HG03060 (cell line): ENCODE results near the gene LMNTD2.
"Not testable (repeated sequence)": the region's sequence is repeated elsewhere in the genome, so short reads cannot be mapped to it uniquely, and the experiment has no call there.

ENCODE experiments used
- ATAC-seq: cut with Tn5 transposase; IDR thresholded peaks from one replicate; pipeline ENCODE4 v1.9.1; 2021; ENCODE audit warnings: low read depth, moderate number of reproducible peaks; ENCODE audit not compliant: unreplicated experiment

LMNTD2 gene

DNA sequence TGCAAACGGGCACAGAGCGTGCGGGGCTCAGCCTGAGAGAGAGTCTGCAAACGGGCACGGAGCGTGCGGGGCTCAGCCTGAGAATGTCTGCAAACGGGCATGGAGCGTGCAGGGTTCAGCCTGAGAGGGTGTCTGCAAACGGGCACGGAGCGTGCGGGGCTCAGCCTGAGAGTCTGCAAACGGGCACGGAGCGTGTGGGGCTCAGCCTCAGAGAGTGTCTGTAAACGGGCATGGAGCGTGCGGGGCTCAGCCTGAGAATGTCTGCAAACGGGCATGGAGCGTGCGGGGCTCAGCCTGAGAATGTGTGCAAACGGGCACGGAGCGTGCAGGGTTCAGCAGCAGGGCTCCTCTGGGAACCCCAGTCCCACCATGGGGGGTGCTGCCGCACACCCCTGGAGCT, 29.3 kb upstream of the LMNTD2 start:
- ATAC-seq, result no peak

DNA sequence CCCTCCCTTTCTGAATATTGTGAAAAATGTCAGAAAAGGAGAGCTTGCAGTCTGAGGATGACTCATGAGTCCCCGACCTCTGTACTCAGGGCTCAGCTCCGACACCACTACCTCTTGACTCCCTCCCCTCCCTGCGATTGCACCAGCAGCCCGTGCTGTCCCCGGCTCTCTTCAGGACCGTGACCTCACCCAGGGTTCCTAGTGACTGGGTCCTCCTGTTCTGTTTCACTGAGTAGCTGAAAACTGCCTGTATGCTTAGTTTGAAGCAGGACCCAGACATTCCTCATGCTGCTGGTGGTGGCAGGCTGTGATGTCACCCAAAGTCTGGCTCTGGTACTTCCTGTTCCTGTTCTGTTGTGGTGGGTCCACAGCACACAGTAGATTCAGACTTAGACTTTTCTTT, 27.4 kb upstream of the LMNTD2 start:
- ATAC-seq, result no peak

DNA sequence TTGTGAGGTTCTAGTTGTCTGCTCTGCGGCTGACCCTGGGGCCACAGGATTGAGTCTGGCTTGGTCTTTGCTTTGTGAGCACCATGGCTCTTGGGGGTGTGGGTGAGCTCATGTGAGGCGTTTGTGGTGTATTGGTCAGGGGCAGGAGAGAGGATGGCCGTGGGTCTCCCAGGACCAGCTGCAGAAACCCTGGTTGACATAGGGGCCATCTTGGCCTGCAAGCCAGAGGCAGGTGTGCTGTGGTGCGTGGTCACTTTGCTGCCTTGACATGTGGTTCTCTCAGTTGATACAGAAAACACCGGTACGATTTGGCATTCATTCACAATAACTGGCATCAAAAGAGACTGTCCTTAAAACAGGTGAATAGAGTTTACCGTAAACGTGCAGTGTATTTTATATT, 27.0 kb upstream of the LMNTD2 start:
- ATAC-seq, result no peak

DNA sequence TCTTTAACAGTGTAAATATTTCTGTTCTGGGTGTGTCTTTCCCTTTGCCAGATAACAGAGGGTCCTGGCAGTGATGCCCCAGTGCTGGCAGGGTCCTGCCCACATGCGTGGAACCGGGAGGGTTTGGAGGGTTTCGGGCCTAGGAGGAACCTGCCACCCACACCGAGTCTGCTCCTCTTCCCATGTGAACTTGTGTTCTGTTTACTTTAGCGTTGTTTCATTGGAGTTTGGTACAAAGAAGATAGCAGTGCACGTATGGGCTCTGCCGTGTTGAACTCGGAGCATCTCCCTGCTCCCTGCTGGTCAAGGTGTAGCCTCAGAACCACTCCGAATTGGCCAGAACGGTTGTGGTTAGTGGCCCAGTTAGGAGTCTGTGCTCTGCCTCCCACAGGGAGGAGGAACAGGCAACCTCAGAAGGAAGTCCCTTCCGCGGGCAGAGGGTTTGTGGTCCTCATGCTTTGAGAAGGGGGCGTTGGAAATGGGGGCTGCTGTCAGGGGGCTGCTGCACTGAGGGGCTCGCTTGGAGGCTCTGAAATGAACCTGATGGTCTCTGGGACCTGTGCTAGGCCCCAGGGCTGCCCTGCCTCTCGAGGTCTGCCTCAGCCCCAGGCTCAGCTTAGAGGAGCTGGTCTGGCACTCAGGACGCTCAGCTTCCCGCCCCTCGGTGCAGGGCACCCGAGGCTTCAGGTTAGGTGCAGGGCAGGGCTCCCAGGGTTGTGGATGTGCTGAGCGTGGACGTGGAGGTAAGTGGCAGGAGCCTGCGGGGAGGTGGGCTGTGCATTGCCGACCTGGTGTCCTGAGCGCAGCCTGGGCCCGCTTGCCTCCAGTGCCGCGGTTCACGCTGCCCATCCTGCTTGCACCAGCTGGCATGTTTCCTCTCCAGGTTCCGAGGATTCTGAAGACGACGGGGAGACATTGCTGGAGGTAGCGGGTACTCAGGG, 26.1 kb upstream of the LMNTD2 start:
- no peak for ATAC-seq

DNA sequence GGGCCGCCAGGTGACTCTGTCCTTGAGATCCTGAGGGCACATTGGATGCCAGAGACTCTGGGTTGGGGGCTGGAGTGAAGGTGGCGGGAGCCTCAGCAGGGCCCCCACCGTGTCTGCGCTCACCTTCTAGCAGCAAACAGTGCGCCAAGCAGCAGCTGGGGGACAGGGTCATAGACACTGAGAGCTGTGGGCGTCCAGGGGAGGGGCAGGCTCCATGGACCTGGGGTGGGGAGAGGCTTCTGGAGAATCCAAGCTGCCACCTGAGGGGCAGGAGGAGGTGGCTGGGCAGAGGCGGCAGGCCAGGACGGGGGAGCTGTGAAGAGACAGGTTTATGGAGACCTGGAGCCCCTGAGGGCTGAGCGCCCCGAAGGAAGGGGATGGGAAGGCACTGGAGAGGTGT, 23.7 kb upstream of the LMNTD2 start:
- ATAC-seq, result no peak

DNA sequence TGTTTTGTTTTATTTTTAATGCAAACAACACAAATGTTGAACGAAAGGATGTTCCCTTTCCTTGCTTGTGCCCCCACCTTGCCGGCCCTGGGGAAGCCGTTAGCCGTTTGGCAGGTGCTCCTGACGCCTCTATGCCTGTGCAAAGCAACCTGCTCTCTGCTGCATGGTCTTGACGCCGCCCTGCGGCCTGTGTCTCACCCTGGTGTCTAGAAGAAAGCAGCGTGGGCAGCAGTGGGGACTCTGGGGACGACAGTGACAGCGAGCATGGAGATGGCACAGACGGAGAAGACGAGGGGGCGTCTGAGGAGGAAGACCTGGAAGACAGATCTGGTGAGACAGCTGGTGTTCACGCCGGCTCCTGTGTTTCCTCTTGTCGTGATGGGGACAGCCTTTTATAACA, 21.2 kb upstream of the LMNTD2 start:
- no peak for ATAC-seq

DNA sequence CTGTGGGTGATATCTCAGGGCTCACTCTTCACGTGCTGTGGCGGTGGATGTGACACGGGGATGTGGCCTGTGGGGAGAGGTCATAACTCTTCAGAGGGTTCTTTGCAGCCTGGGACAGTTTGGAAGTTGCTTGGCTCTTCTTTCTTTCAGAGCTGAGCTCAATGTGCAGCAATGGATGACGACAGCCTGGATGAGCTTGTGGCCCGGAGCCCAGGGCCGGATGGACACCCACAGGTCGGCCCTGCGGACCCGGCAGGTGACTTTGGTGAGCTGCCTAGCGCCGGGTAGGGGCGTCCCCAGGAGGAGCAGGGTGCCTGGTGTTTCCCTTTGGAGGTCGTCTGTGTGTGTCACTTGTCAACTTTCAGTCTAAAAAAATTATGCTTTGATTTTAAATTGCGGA, 20.8 kb upstream of the LMNTD2 start:
- ATAC-seq, result no peak

DNA sequence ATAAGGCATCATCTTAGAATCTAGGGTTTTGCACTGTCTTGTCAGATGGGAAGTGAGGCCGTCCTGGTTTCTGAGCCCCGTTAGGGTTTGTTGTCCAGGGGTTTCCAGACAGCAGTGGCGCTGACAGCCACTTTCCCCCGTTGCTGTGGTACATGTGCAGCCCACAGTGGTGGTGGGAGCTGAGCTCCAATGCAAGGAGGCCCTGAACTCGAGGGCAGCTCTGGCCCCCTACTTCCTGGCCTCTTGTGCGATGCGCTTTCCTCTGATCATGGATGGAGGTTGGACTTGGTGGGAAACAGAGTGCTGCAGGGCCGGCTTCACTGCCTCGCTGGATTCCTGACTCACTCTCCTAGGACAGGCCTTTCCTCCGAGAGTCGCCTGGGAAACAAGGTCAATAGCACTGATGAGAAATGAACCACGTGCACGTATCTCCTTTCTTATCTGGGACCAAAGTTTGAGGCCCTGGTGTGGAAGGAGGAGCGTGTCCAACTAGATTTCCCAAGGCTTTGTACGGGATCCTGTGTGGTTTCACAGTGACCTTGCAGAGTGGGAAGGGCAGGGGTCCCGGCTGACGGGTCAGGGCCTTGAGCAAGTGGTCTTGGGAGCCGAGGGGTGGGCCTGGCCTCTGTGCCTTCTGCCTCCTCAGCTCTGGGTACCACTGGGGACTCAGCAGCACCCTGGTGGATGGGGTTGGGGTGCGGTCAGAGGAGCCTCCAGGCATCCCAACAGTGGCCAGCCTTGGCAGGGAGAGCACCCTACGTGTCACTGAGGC, 19.5 kb upstream of the LMNTD2 start:
- no peak for ATAC-seq

DNA sequence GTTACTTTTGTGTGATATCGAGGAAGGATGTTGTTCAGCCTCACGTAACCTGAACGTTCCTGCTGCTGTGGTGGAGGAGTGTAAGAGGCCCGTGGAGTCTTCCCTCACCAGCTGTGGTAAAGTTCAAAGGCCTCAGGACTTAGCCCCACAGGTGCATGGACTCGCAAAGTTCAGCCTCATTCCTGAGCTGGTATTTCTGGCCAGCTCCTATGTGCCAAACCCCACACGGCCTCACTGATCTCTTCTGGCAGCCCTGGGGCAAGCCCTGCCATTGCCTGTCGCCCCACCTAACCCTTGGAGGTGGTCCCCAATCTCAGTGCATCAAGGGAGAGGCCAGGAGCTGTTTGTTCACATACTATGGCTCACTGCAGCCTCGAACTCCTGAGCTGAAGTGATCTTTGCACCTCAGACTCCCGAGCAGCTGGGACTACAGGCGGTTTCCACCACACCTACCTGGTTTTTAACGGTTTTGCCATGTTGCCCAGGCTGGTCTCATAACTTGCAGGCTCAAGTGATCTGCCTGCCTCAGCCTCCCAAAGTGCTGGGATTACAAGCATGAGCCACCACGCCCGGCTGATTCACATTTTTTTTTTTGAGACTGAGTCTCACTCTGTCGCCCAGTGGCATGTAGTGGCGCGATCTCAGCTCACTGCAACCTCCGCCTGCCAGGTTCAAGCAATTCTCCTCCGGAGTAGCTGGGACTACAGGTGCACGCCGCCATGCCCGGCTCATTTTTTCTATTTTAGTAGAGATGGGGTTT, 17.9 kb upstream of the LMNTD2 start:
- ATAC-seq, result no peak

DNA sequence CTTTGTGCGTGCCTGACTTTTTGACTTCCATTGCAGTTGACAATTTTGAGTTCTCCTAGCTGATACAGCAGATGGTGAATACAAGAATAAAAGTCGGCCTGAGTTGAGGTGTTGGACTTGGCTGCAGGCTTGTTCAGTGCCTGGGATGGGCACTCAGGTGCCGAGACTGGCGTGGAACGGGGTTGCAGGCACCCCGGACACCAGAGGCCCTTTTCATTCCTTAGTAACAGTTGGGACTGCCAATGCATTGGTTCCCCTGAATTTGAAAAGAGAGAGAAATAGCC, 17.0 kb upstream of the LMNTD2 start:
- no peak for ATAC-seq

DNA sequence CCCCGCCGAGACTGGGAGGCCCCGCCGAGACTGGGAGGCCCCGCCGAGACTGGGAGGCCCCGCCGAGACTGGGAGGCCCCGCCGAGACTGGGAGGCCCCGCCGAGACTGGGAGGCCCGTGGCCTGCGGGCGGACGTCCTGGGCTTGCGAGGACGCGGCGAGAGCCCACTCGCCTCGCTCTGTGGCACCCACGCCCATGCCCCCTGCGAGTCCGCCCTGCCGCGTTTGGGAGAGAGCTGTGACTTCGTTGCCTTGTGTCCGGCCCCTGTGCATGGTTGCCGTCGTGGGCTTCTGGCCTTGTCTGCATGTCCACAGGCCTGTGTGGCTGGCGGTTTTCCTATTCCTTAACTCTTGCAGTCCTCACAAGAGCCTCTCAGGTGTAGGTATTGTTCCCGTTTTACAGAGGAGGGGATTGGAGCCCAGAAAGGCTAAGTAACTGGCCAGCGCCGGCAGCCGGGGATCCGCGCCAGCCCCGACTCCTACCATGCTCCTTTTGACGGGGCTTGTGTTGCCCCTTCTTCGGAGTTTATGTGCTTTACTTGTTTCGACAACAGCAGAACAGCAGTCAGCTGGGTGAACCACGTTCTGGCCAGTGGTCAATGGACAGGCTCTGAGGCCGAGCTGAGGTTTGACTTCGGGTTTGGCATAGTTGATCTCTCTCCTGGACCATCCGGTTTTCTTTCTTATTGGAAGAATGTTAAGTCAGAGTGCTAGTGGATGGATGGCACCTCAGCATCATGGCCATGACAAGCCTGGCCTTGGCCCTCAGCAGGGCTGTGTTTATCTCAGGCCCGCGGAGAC, 16.5 kb upstream of the LMNTD2 start:
- no peak for ATAC-seq

DNA sequence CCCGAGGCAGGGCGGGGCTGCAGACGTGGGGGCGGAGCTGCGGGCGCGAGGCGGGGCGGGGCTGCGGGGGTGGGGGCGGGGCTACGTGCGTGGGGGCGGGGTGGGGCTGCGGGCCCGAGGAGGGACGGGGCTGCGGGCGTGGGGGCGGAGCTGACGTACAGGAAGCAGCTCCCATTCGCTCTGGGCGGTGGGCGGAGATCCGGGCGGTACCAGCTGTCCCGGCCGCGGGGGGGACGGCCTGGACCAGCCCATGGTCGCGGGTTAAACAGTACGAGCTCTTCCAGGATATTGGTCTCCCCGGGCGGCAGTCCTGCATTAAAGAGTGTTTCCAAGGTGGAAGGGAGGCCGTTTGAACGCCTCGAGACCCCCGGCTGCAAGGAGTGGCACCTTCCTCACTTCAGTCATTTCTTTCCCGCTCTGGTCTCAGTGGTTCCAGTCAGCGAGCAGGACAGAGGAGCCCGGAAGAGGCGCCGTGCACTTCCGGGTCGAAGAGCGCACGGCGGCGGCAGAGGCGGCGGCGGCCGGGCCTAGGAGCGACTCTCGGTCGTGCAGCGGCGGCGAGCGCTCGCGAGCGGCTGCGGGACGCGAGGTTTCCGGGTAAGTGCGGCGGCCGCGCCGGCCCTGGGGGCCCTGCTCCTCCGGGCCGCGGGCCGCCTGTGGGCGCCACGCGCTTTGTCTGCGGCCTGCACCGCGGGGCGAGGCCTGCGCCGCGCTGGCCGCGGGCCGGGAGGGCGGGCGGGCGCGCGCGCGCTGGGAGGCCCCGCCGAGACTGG, 15.6 kb upstream of the LMNTD2 start, which contains the start of gene PHRF1:
Gene PHRF1 (plus strand): TSS at position 475 of the 773 bp plus-strand sequence. CDS start 5,043 bp downstream, outside the sequence.
- ATAC-seq, result peak; percentile 59

DNA sequence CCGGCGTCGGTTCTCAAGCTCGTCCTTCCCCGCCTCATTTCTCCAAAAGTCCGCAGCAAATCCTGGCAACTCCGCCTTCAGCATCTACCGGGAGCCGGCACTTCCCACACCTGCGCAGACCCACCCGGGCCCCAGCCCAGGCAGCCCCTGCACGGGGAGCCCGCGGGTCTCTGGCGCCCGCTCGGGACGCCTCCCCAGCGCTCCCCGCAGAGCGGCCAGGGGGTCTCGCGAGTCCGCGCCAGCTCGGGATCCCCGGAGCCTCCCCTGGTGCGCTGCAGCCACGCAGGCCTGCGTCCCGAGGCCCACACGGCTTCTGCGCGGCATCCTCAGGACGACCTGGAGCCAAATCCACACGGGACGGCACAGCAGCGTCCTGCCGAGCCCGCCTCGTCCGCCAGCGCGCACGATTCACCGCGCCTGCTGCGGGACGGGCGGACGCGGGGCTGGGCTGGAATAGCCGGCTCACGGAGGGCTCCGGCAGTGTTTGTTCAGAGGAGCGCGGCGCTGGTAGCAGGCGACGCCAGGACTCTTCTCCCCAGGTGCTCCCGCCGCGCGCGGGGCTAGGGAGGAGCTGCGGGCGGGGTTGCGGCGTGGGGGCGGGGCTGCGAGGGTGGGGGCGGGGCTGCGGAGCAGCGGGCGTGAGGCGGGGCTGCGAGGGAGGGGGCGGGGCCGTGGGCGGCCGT, 14.9 kb upstream of the LMNTD2 start:
- ATAC-seq, result no peak

DNA sequence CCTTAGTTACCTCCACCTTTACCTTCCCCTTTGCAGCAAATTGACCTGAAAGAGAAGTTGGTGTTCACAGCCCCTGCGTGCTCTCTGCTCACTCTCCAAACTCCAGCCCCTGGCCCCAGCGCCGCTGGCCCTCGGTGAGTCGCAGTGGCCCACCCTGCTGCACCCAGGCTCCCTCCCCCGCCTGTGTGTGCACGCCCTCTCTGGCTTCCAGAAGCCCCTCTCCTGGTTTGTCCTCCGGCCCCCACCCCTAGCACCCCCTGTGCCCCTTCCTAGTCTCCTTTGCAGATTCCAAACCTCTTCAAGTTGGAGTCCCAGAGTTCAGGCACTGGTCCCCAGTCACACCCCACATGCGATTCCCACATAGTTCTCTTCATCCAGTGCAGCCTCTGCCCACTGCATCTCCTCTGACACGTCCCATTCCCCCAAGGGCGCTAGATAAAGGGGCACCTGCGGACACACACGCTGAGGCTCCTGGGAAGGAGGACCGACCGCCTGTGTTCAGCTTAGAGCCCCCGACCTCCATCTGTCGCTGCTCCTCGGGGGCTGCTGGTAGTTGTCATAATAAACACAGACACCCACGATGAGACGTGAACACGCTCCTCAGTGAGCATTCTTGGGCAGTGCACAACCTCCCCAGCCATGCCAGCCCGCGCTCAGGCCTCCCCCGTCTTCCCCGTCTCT, 14.2 kb upstream of the LMNTD2 start:
- ATAC-seq, result no peak

DNA sequence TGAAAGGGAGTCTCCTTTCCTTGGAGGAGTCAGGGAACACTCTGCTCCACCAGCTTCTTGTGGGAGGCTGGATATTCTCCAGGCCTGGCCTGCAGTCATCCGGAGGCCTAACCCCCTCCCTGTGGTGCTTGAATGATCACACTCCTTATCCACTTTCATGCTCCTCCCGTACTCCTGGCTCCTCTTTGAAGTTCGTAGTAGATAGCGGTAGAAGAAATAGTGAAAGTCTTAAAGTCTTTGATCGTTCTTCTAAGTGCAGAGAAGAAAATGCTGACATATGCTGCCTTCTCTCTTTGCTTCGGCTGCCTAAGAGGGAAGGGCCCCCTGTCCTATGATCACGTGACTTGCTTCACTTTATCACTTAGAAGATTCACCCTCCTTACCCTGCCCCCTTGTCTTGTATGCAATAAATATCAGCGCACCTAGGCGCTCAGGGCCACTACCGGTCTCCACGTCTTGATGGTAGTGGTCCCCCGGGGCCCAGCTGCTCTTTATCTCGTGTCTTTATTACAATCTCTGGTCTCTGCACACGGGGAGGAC, 13.6 kb upstream of the LMNTD2 start:
- not testable (repeated sequence) for ATAC-seq

DNA sequence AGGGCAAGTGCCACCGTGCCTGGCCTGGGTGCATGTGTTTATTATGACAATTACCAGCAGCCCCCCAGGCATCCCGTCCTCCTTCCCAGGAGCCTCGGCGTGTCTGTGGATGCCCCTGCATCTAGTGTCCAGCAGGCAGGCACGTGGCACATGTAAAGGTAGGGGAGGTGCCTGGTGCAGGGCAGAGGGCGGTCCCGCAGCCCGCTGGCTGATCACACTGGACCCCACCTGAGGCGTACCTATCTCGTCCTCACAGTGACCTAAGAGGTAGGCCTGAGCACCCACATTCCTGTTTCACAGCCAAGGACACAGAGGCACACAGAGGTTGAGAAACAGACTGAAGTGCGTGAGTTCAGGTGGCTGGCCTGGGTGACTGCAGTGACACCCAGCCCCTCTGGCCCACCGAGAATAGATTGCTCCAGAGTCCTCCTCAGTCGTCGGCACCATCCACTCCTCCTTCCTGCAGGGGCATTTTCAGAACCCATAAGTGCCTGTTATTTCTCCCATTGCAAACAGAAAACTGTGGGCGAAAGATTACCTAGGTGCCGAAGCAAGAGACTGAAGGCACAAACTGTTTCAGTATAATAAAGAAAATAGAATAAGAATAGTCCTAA, 12.7 kb upstream of the LMNTD2 start:
- no peak for ATAC-seq

DNA sequence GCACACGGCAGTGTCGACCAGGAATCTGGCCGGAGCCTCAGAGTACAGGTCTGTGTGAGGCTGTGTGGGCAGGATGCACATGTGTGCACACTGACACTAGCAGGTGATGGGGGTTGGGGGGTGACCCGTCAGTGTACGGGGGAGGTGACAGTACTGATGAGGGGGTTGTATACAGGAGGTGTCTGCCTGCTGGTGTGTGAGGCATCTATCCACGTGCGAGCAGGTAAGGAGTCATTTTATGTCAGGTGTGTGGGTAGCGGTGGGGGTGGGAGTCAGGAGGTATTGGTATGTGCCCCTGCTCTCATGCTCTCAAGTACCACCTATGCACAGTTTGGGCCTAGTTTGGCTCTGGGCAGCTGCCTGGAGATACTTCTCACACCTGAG, 11.3 kb upstream of the LMNTD2 start:
- ATAC-seq, result no peak
